IMR-90 (cell line): ENCODE data around the gene ACAP1. TPM values are rescaled to one million over a fixed set of nuclear protein-coding genes. Genes with fewer than 3 reads are reported as not detected.

Experiments
- ATAC-seq: fragments of 200-7000 bp; cut with Tn5 transposase; 2 replicates; pipeline ENCODE4 v1.9.1; 2020; ENCODE audit warnings: low read depth, mild to moderate bottlenecking, moderate library complexity
- BruUV-seq: library from RNA; stranded (reverse); fragments of 400-500 nt; replicated peaks from 2 replicates; lab custom pipeline; 2021; lab: Mats Ljungman, UMichigan
- CTCF ChIA-PET: fragments of 300-600 bp; formaldehyde crosslinking; extraction: SDS; loops from one replicate; lab custom pipeline; 2021; ENCODE audit warnings: antibody characterized with exemption; lab: Yijun Ruan, JAX
- POLR2A ChIA-PET: fragments of 300-600 bp; sonication (Branson Sonifier 250); formaldehyde crosslinking; loops from one replicate; lab custom pipeline; 2022; ENCODE audit warnings: antibody characterized with exemption; ENCODE audit not compliant: unreplicated experiment; lab: Charles Lee
- DNase-seq: peaks from one replicate; pipeline ENCODE4 v3.0.0; 2013
- H2AFZ ChIP-seq: replicated peaks from 2 replicates; pipeline ENCODE3; 2013; ENCODE audit warnings: low read length, mild to moderate bottlenecking; ENCODE audit not compliant: poor library complexity
- H2AK5ac ChIP-seq: 2 replicates; pipeline ENCODE4 v1.6.1; 2013; ENCODE audit warnings: low read depth, low read length, inconsistent platforms
- H2AK9ac ChIP-seq: replicated peaks from 2 replicates; pipeline ENCODE3; 2013; ENCODE audit warnings: mild to moderate bottlenecking, low read depth, low read length, moderate library complexity; ENCODE audit not compliant: poor library complexity
- H2BK120ac ChIP-seq: 2 replicates; pipeline ENCODE4 v1.6.1; 2013; ENCODE audit warnings: low read depth, low read length, inconsistent platforms
- H2BK15ac ChIP-seq: 3 replicates; pipeline ENCODE4 v1.6.1; 2013; ENCODE audit warnings: low read depth, low read length, inconsistent platforms
- H2BK20ac ChIP-seq: 2 replicates; pipeline ENCODE4 v1.6.1; 2013; ENCODE audit warnings: low read depth, mild to moderate bottlenecking, inconsistent platforms, low read length, moderate library complexity
- H2BK5ac ChIP-seq: 2 replicates; pipeline ENCODE4 v1.6.1; 2013; ENCODE audit warnings: mild to moderate bottlenecking, low read depth, low read length, inconsistent platforms; ENCODE audit not compliant: poor library complexity, severe bottlenecking
- H3K14ac ChIP-seq: replicated peaks from 2 replicates; pipeline ENCODE4 v1.6.1; 2013; ENCODE audit warnings: low read depth, low read length, inconsistent platforms
- H3K18ac ChIP-seq: 2 replicates; pipeline ENCODE4 v1.6.1; 2013; ENCODE audit warnings: low read depth, low read length, control low read depth
- H3K23ac ChIP-seq: 2 replicates; pipeline ENCODE4 v1.6.1; 2013; ENCODE audit warnings: low read depth, low read length, inconsistent platforms
- H3K27ac ChIP-seq: 2 replicates; pipeline ENCODE4 v1.5.1; 2013; ENCODE audit warnings: mild to moderate bottlenecking, control low read depth, low read length; ENCODE audit not compliant: insufficient read depth
- H3K27me3 ChIP-seq: 2 replicates; pipeline ENCODE4 v1.6.1; 2013; ENCODE audit warnings: low read length; ENCODE audit not compliant: control insufficient read depth, insufficient read depth
- H3K36me3 ChIP-seq: 2 replicates; pipeline ENCODE4 v1.6.1; 2013; ENCODE audit warnings: low read length, mixed read lengths; ENCODE audit not compliant: control insufficient read depth, insufficient read depth
- H3K4ac ChIP-seq: 2 replicates; pipeline ENCODE4 v1.6.1; 2013; ENCODE audit warnings: low read depth, low read length, inconsistent platforms
- H3K4me1 ChIP-seq: 2 replicates; pipeline ENCODE4 v1.6.1; 2013; ENCODE audit warnings: low read length, mixed read lengths; ENCODE audit not compliant: control insufficient read depth, insufficient read depth
- H3K4me2 ChIP-seq: 2 replicates; pipeline ENCODE4 v1.6.1; 2013; ENCODE audit warnings: low read depth, mild to moderate bottlenecking, control low read depth, low read length, moderate library complexity
- H3K4me3 ChIP-seq: 2 replicates; pipeline ENCODE4 v1.5.1; 2013; ENCODE audit warnings: low read depth, mild to moderate bottlenecking, control low read depth, low read length, moderate library complexity; ENCODE audit not compliant: insufficient read depth
- H3K56ac ChIP-seq: 2 replicates; pipeline ENCODE4 v1.6.1; 2013; ENCODE audit warnings: low read length, inconsistent platforms; ENCODE audit not compliant: insufficient read depth; ENCODE audit errors: extremely low read depth
- H3K79me1 ChIP-seq, 2 experiments: 2 replicates each; pipeline ENCODE4 v1.6.1; 2013; ENCODE audit warnings: low read length in 2 of 2, inconsistent platforms in 1 of 2, low read depth in 1 of 2
- H3K9ac ChIP-seq: 2 replicates; pipeline ENCODE4 v1.6.1; 2013; ENCODE audit warnings: low read depth, low read length, control low read depth
- H3K9me1 ChIP-seq: 2 replicates; pipeline ENCODE4 v1.6.1; 2013; ENCODE audit warnings: low read length, inconsistent platforms; ENCODE audit not compliant: insufficient read depth
- H3K9me3 ChIP-seq: 2 replicates; pipeline ENCODE4 v1.6.1; 2013; ENCODE audit warnings: low read length; ENCODE audit not compliant: control insufficient read depth, insufficient read depth
- H4K20me1 ChIP-seq: 2 replicates; pipeline ENCODE4 v1.6.1; 2013; ENCODE audit warnings: low read length, inconsistent platforms; ENCODE audit not compliant: insufficient read depth
- H4K5ac ChIP-seq: 2 replicates; pipeline ENCODE4 v1.6.1; 2013; ENCODE audit warnings: mild to moderate bottlenecking, low read depth, low read length, control low read depth
- H4K8ac ChIP-seq, 2 experiments: 2 replicates each; pipeline ENCODE4 v1.6.1; 2013; ENCODE audit warnings: low read depth in 2 of 2, low read length in 2 of 2, control low read depth in 1 of 2, inconsistent platforms in 1 of 2
- H4K91ac ChIP-seq: 2 replicates; pipeline ENCODE4 v1.6.1; 2013; ENCODE audit warnings: low read depth, low read length, inconsistent platforms; ENCODE audit not compliant: insufficient read depth
- CHD1 ChIP-seq: IDR thresholded peaks from 2 replicates; pipeline ENCODE4 v1.6.1; 2012; ENCODE audit warnings: low read depth, low read length, improper control_type of control experiment
- FOS ChIP-seq: fragments of 150-350 bp; IDR thresholded peaks from 2 replicates; pipeline ENCODE4 v1.6.1; 2016; ENCODE audit warnings: low read depth, low read length
- MAFK ChIP-seq: IDR thresholded peaks from 2 replicates; pipeline ENCODE4 v1.6.1; 2012; ENCODE audit warnings: low read depth, low read length, improper control_type of control experiment
- MAZ ChIP-seq: IDR thresholded peaks from 2 replicates; pipeline ENCODE4 v1.6.1; 2012; ENCODE audit warnings: low read depth, mild to moderate bottlenecking, low read length, improper control_type of control experiment, moderate library complexity, borderline replicate concordance
- MXI1 ChIP-seq: IDR thresholded peaks from 2 replicates; pipeline ENCODE4 v1.6.1; 2012; ENCODE audit warnings: low read depth, mild to moderate bottlenecking, low read length, moderate library complexity, borderline replicate concordance
- NFE2L2 ChIP-seq: fragments of 150-350 bp; IDR thresholded peaks from 2 replicates; pipeline ENCODE4 v1.6.1; 2016; ENCODE audit warnings: low read depth, mild to moderate bottlenecking, low read length
- POLR2A ChIP-seq: IDR thresholded peaks from 2 replicates; pipeline ENCODE4 v1.6.1; 2012; ENCODE audit warnings: mild to moderate bottlenecking, low read depth, low read length
- RCOR1 ChIP-seq: IDR thresholded peaks from 2 replicates; pipeline ENCODE4 v1.6.1; 2012; ENCODE audit warnings: mild to moderate bottlenecking, low read length, improper control_type of control experiment; ENCODE audit not compliant: insufficient replicate concordance
- RFX5 ChIP-seq: IDR thresholded peaks from 2 replicates; pipeline ENCODE4 v1.8.0; 2012; ENCODE audit warnings: low read depth, mild to moderate bottlenecking, low read length, moderate library complexity
- WGBS, 2 experiments: methylation state at CpG; one replicate each; pipeline versions ENCODE4 v1.1.5 to v1.1.7; 2013; ENCODE audit warnings: missing lambda C conversion rate in 2 of 2; ENCODE audit not compliant: insufficient read length in 1 of 2; ENCODE audit errors: extremely low coverage in 2 of 2; 5-methylcytosine and 5-hydroxymethylcytosine counted together
- dilution Hi-C: fragments of 300-500 bp; cut with HindIII; formaldehyde crosslinking; loops from one replicate; pipeline ENCODE4 v1.14.3; 2018; ENCODE audit warnings: low sequenced_read_pairs; ENCODE audit not compliant: unreplicated experiment
- in situ Hi-C: fragments of 300-500 bp; cut with MboI; formaldehyde crosslinking; loops from 3 replicates; pipeline ENCODE4 v1.14.3; 2019; ENCODE audit warnings: low sequenced_read_pairs, inconsistent platforms, mixed read lengths
- intact Hi-C: fragments of 100-400 bp; cut with micrococcal nuclease; formaldehyde crosslinking; loops from 2 replicates; pipeline ENCODE4 v1.10.0; 2022
- polyA plus RNA-seq, 3 experiments: library from polyadenylated mRNA; depleted of rRNA; stranded (reverse); fragments of >200 nt; gene quantifications; 2 replicates each; pipeline ENCODE4 v1.2.3, GENCODE V29; 2012; ENCODE audit warnings: low replicate concordance in 1 of 3
- total RNA-seq: library from RNA; depleted of rRNA; stranded (reverse); fragments of >200 nt; gene quantifications from 2 replicates; pipeline ENCODE4 v1.2.3, GENCODE V29; 2012
- TF ChIP-seq, protein P1 (sequence below): fragments of 150-350 bp; IDR thresholded peaks from 2 replicates; pipeline ENCODE4 v1.6.1; 2017; ENCODE audit warnings: mild to moderate bottlenecking, antibody characterized with exemption, low read length, low read depth
- TF ChIP-seq, protein P2 (sequence below): conservative IDR thresholded peaks from 2 replicates; pipeline ENCODE4 v1.5.1; 2012; ENCODE audit warnings: mild to moderate bottlenecking, low read depth, low read length, improper control_type of control experiment

ACAP1 gene
- total and polyA plus RNA-seq, 2 of the 4 experiments (the other 2 are of a cell fraction) = under 0.01 to 2.1 TPM

DNA sequence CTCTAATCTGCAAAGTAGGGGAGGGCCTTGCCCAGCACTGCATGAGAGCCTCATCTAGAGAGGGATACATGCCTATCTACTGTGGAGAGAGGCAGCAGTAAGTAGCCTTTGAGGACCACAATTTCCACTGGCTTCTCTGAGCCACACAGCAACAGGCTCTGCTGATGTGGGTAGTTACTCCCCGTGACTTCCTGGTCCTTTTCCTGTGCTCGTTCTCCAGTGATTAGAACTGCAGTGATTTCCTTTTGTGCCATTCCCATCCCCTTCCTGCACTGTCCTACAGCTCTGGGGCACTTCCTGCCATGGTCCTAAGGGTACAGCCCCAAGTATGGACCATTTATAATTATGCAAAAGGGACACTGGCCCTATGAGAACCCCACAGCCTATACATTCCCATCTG is 55.0 kb downstream of the ACAP1 start (continued):
- no peak for TF ChIP-seq RCOR1
- TF ChIP-seq, protein P1, sequence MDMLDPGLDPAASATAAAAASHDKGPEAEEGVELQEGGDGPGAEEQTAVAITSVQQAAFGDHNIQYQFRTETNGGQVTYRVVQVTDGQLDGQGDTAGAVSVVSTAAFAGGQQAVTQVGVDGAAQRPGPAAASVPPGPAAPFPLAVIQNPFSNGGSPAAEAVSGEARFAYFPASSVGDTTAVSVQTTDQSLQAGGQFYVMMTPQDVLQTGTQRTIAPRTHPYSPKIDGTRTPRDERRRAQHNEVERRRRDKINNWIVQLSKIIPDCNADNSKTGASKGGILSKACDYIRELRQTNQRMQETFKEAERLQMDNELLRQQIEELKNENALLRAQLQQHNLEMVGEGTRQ = no peak

DNA sequence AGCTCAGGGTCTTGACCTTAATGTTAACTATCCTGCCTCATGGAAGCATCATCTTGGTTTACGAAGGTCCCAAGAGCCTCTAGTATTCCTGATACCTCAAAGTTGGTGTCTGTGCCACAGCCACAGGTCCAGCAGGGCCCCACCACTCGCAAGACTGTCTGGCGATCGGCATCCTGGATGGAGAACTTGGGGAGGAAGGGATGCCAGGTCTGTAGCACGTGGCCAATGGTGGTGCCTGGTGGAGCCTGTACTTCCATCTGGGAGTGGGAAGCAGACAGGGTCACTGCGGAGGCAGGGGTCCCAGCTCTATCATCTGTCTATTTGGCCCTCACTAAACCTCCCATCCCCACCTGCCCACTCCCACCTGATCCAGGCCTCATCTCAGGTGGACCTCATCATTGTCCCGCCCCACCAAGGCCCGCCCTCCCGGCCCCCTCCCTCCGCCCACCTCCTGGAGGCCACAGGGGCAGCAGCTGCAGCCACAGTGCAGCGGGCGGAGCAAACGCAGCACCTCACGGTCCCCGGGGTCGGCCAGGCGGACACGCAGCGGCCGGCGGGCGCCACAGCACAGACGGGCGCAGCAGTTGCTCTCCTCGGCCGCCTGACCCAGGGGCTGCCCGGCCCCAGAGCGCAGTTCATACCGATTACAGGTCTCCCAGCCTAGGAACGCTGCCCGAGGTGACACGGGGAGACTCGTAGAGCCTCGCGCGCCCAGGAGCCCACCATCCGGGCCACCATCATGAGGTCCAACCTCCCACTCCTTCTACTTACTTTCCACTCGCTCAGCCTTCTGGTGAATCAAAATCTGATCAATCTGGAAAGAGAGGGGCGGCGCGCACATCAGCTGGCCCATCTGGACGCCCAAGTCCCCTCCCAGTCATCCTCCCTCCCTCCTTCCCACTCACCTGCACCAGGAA is 56.6 kb downstream of the ACAP1 start:
- intact Hi-C loops = no loop called here
- H3K4ac ChIP-seq = peak overlapping the region; percentile 8; the same call in 1 of the 2 replicates
- peaks cover 8% of the 10 kb centered on the region for H3K4me1 ChIP-seq
- peak overlapping the region; percentile 65 for H3K4me2 ChIP-seq
- H3K18ac ChIP-seq = no peak overlapping the region
- ATAC-seq (no peak), DNase-seq (no peak)
- in situ Hi-C loops = loop anchor here (5.0 kb wide), 1 partner anchor 36 kb away; the partner anchor contains the start of gene TMEM95
- H3K9me3 ChIP-seq = no peaks in the 10 kb centered on the region
- no peak overlapping the region for H3K14ac ChIP-seq
- H3K9me1 ChIP-seq = peaks cover 7% of the 10 kb centered on the region; the same call in 1 of the 2 replicates
- peak overlapping the region; percentile 37 for H2AK5ac ChIP-seq
- BruUV-seq = TSS peak; percentile 62
- WGBS, 2 experiments = 45% methylated on average over 14 of the region's 42 CpGs; no CpG with 5 or more reads in 1 of the 2 experiments
- H3K36me3 ChIP-seq = peaks cover 41% of the 10 kb centered on the region
- no peak overlapping the region for H4K5ac ChIP-seq
- H3K23ac ChIP-seq = 0 out of 2 replicates have a peak overlapping the region, but pooled peaks have one; percentile 6
- no peak overlapping the region for H3K56ac ChIP-seq
- no peak overlapping the region for H2BK15ac ChIP-seq
- H2BK5ac ChIP-seq = no peak overlapping the region
- dilution Hi-C loops = no loop called here
- no peak overlapping the region for H2BK120ac ChIP-seq
- H2AK9ac ChIP-seq = peak overlapping the region; percentile 86
- peak overlapping the region in 1 of 2 experiments; percentile 5; a peak in 2 of 4 replicates for H4K8ac ChIP-seq
- H3K27ac ChIP-seq = no peak overlapping the region; the same call in 1 of the 2 replicates
- CTCF ChIA-PET = no interaction called here
- no peak overlapping the region for H2BK20ac ChIP-seq
- H4K91ac ChIP-seq = no peak overlapping the region; the same call in 1 of the 2 replicates
- POLR2A ChIA-PET = interaction anchor here (0.7 kb wide), 1 partner anchor 12 kb away, joined by 4 read pairs; no protein-coding TSS in a partner anchor
- peaks cover 14 to 32% of the 10 kb centered on the region in 2 experiments for H3K79me1 ChIP-seq
- H2AFZ ChIP-seq = peak overlapping the region; percentile 80
- H3K4me3 ChIP-seq = peak overlapping the region; percentile 70
- peak overlapping the region; percentile 87 for H3K9ac ChIP-seq
- H4K20me1 ChIP-seq = no peaks in the 10 kb centered on the region
- H3K27me3 ChIP-seq = no peaks in the 10 kb centered on the region
- TF ChIP-seq RFX5 = no peak
- TF ChIP-seq NFE2L2 = no peak
- TF ChIP-seq, protein P1 = no peak
- no peak for TF ChIP-seq MXI1
- no peak for TF ChIP-seq MAFK
- TF ChIP-seq POLR2A = no peak
- TF ChIP-seq, protein P2, sequence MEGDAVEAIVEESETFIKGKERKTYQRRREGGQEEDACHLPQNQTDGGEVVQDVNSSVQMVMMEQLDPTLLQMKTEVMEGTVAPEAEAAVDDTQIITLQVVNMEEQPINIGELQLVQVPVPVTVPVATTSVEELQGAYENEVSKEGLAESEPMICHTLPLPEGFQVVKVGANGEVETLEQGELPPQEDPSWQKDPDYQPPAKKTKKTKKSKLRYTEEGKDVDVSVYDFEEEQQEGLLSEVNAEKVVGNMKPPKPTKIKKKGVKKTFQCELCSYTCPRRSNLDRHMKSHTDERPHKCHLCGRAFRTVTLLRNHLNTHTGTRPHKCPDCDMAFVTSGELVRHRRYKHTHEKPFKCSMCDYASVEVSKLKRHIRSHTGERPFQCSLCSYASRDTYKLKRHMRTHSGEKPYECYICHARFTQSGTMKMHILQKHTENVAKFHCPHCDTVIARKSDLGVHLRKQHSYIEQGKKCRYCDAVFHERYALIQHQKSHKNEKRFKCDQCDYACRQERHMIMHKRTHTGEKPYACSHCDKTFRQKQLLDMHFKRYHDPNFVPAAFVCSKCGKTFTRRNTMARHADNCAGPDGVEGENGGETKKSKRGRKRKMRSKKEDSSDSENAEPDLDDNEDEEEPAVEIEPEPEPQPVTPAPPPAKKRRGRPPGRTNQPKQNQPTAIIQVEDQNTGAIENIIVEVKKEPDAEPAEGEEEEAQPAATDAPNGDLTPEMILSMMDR = no peak
- TF ChIP-seq FOS = no peak
- no peak for TF ChIP-seq CHD1
- TF ChIP-seq MAZ = no peak
